Measurements from ENCODE around the gene AATF.

The AATF gene, protein sequence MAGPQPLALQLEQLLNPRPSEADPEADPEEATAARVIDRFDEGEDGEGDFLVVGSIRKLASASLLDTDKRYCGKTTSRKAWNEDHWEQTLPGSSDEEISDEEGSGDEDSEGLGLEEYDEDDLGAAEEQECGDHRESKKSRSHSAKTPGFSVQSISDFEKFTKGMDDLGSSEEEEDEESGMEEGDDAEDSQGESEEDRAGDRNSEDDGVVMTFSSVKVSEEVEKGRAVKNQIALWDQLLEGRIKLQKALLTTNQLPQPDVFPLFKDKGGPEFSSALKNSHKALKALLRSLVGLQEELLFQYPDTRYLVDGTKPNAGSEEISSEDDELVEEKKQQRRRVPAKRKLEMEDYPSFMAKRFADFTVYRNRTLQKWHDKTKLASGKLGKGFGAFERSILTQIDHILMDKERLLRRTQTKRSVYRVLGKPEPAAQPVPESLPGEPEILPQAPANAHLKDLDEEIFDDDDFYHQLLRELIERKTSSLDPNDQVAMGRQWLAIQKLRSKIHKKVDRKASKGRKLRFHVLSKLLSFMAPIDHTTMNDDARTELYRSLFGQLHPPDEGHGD

DNA sequence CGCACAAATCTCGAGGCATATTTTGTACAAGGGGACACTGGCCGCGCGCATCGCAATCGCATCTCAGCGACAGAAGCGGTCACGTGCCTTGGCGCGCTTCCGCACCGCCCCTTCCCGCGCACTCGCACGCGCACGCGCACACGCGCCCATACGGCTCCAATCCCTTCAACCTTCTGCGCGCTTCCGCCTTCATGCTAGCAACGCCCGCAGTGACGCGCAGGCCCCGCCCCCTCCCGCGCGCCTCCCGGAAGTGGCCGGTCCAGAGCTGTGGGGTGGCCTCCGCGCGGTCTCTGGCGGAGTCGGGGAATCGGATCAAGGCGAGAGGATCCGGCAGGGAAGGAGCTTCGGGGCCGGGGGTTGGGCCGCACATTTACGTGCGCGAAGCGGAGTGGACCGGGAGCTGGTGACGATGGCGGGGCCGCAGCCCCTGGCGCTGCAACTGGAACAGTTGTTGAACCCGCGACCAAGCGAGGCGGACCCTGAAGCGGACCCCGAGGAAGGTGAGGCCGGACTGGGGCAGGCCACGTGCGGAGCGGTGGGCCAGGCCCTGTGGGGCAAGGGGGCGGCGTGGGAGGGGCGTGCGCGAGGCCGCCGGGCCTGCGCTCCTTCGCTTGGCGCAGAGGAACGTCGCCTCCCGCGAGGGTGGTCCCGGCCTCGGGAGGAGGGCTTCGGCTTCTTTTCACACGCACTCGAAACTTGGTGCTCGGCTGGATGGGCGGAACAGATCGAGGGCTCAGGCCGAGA lies at the start of gene AATF:
Gene AATF, plus strand, starts transcription at position 238 of the 744 bp plus-strand sequence. Its CDS starts 172 bp downstream, at position 410.
- peak; percentile 91 to 97 (median 92) for DNase-seq (ENCODE audit: low read depth in 4 of 4, low spot score in 1 of 4)

DNA sequence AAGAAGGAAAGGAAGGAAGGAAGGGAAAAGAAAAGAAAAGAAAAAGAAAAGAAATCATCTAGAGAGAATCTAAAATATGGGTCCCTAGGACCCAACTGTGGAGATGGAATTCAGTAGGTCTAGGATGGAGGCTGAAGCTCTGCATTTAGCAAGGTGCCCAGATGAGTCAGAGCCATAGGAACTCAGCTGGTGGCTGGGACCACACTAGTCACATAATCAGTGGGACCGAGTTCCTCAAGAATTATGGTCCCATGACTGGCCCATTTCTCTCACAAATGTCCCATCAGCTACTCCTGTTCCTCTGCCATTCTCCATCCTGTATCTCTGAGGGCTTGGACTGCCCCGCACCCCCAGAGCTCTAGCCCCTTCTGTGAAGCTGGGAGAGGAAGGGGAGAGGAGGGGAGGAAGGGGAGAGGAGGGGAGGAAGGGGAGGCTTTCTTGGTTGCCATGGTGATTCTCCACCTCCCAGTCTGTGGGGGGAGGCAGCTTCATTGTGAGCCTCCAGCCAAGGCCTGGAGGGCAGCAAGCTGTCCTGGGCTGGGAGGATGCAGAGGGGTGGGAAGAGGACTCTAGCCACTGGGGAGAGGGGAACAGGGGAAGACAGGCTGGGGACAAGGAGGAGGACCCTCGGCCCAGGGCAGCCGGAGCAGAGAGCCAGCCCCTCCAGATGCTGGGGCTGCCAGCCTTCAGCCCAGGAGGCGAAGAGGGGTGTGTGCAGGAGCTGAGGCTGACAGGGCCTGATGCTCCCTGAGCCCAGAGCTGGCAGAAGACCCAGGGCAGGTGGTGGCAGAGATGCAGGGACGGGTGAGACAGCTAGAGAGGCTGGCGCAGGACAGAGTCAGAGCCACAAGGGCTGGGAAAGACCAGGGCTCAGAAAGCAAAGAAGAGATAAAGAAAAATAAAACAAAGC lies 49.2 kb upstream of the AATF start:
- no peak for DNase-seq (ENCODE audit: low read depth in 4 of 4, low spot score in 1 of 4)

DNA sequence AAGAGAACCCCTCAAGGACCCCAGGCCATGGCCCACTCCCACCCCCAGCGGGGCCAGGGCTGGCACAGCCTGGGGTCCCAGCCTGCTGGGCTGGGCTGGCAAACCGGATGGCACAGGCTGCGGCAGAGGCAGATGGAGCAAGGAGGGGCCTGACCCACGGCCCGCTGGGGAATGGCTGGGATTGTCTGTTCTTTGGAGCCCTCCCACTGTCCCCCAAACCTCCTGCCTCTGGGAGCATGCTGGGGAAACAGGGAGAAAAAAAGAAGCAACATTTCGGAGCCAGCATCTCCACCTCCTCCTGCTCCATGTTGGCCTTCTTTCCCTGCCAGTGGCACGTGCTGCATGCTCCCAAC lies 48.6 kb upstream of the AATF start:
- DNase-seq (ENCODE audit: low read depth in 4 of 4, low spot score in 1 of 4) = no peak

DNA sequence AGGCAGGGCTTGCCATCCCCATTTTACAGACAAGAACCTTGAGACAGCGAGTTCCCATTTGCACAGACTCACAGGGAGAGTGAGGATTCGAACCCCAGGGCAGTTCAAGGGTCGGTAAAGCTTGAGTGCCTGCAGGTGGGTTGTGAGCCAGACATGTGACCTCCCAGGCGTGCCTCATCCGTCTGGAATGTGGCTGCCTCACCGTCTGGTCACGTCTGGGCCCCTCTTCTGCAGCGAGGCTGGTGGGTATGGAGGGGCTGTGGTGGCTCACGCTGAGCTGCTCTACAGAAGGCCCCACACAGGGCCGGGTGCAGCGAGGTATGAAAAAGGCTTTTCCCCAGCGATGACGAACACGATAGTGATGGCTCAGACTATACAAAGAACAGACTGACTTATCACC lies 47.2 kb upstream of the AATF start:
- no peak for DNase-seq (ENCODE audit: low read depth in 4 of 4, low spot score in 1 of 4)

DNA sequence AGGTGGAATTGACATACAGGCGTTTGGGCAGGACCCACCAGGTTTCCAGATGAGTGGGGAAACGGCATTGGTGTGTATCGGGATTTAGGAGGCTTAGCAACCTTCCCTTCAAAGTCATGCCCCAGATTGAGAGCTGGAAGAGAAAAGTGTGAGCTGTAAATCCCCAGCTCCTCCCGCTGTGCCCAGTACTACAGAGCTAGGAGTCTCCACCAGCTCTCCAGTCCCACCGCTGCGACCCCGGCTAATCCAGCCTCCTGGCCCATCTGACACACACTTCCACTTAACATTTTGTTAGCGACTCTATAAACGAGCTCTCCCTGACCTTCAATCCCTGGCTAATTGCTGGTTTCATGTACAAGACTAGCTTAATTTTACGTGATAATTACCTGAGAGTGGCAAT lies 41.3 kb upstream of the AATF start:
- no peak for DNase-seq (ENCODE audit: low read depth in 4 of 4, low spot score in 1 of 4)

DNA sequence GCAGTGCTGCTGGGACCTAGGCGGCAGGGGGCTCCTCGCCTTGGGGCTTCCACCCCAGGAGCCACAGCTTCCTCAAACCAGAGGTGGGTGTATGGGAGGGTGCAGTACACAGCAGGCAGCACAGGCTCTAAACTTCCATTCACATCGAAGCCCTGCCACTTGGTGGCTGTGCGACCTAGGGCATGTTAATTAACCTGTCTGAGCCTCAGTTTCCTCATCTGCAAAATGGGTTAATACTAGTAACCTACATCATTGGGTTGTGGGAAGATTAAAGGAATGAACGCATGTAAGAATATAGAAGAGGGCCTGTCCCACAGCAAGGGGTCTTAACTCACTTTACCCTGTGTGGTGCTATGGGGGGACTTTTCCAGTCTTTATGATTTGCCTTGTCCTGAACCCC lies 38.2 kb upstream of the AATF start:
- DNase-seq (ENCODE audit: low read depth in 4 of 4, low spot score in 1 of 4) = no peak

DNA sequence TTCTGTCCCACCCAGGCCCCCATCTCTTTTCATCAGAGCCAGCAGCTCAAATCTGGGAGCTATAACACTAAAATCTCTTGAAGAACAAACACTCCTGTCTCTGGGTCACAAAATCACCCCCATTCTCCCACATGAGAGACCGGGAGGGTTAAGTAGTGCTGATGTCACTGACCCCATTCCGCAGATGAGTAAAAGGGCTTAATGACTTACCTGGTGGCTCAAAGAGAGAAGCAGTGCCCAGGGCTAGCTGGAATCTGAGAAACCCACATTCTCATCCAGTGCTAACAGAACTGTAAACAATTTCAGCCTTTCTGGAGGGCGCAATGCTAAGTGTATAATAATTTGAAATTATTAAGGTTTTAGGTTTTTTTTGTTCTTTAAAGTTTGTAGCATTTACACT lies 37.8 kb upstream of the AATF start:
- DNase-seq (ENCODE audit: low read depth in 4 of 4, low spot score in 1 of 4) = no peak

DNA sequence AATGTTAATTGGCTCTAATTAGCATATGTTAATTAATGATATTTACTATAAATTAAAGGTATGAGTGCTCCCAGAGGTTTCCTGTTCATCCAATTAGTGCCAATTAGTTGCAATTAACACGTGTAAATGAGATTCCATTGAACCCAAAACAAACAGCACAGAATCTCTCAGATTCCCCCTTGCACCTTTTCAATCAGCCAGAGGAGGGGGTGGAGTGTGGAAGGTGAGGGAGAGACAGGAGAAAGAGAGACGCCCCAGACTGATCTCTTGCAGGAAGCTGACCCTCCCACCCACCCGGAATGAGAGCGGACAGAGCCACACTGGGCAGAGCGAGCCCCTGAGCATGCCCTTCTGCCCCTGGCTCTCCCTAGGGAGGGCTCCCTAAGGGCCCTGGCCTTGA lies 35.6 kb upstream of the AATF start:
- no peak for DNase-seq (ENCODE audit: low read depth in 4 of 4, low spot score in 1 of 4)

DNA sequence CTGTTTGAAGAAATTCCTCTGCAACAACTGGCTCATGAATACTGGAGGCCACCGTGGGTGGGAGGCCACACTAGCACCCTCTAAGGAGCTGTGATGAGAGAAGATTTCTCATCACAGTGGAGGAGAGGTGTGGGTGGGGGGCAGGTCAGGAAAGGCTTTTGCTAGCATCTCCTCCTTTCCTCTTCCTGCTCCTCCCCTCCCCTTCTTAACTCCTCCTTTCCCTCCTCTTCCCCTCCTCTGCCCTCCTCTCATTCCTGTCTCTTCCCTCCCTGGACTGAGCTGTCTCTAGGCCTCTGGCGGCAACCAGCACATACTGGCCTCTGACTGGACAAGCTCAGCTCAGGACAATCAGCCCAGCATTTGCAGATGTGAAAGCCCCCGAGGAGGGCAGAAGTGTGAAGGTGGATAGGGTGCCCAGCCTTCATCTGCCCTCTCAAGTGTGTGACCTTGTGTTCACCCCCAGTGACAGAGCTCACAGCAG lies 30.5 kb upstream of the AATF start:
- DNase-seq (ENCODE audit: low read depth in 4 of 4, low spot score in 1 of 4) = no peak

DNA sequence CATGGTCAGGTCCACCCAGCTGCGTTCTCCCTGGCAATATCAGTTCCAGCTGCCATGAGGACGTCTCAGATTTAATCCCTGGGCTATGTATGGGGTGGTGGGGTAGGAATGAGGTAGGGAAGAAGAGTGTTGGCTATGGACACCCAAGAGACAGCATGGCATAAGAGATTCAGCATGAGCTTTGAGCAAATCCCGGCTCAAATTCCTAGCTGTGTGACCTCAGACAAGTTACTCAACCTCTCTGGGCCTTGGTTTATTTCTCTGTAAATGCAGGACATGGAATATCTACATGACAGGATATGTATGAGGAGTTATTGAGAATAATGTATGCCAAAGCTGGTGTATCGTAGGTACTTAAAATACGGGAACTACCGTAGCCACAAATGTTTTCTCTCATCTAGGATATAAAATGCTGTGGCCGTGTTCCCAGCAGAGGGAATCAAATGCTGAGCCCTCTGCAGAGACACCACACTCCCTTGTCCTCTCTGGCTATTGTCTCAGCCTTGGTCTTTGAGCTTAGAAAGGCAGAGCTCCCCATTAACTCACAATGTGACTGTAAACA lies 29.3 kb upstream of the AATF start:
- no peak for DNase-seq (ENCODE audit: low read depth in 4 of 4, low spot score in 1 of 4)

DNA sequence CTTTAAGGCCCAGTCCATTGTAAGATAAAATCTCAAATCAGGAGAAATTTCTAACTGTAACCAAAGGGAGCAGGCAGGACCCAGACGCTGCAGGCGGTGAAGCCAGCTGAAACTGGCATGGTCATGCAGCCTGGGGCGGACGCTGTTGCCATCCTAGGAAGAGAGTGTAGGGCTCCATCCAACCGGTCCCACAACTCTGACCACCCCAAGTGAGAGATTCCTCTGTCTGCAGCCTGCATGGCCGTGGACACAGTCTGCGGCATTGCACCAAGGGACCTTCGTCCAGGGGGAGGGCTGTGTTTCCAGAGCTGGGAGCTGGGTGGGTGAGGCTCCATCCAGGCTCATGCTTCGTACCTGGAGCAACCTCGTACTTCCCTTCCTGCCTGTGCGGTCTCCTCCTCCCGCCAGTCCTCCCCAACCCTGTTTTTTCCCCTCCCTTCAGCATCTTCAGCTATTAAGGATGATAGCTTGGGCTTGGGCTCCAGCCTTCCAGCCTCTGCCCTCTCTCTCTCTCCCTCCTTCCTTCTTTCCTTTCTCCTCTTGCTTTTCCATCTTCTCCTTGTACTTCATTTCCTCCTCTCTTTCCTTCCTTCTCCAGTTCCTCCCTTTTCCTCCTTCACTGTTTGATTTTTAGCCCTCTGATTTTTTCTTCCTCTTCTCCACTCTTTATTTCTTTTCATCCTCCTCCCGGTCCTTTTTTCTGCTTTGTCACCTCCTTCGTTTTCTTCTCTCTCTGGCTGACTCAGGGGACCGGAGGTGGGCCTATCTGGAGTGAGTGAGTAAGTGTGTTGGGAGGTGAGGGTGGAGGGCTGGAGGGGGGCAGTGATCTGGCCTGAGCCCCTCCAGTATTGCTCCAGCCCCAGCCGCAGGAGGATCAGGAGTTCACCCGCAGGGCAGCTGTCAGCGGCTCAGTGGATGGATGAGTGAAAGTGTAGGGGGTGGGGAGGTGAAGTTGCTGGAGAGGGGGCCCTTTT lies 28.4 kb upstream of the AATF start:
- no peak for DNase-seq (ENCODE audit: low read depth in 4 of 4, low spot score in 1 of 4)

DNA sequence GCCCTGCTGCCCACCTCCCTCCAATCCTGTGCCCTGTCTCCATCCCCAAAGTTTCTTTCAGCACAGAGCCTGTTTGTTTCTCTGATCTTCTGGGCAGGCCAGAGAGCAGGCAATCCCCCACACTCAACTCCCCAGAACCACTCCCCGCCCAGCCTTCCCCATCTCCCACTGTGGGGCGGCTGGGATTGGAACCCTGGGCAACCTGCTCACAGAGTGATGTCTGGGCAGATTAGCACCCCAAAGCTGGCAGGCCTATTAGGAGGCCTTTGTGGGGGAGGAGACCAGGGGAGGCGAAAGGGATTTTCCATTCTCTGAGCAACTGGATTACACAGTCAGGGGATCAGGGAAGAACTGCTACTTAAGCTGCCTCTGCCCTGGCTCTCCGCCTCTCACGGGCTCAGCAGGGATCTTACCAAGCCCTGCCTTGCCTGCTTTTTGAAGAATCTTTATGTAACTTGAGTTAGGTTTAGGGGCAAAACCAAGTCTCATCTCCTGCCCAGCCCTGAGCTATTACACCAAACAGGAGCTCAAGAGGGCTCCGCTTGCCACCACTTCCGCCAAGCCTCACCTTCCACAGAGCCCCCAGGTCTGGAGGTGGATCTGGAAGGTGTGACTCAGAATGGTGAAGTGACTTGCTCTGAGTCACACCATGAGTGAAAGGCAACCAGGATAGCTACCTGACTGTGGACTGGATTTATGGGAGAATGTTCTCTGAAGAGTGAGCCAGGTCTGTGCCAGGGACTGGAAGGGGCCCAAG lies 27.5 kb upstream of the AATF start:
- DNase-seq (ENCODE audit: low read depth in 4 of 4, low spot score in 1 of 4) = peak in 2 of 4 experiments; percentile 41 to 72

DNA sequence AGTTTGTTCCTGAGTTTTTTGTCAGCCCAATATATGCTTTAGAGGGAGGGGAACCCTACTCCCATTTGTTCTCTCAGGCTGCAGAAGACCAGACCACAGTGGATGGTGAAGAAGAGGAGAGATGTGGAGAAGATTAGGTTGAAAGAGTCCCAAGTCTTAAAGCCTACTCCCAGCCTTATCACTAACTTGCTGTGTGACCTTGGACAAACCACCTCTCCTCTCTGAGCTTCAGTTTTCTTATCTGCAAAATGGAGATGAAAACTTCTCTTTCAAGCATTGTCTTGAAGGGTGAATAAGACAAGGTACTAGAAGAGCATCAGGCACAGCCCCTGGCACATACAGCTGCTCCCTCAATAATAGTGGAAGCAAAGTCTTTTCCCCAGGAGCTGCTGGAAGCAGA lies 26.6 kb upstream of the AATF start:
- no peak for DNase-seq (ENCODE audit: low read depth in 4 of 4, low spot score in 1 of 4)

DNA sequence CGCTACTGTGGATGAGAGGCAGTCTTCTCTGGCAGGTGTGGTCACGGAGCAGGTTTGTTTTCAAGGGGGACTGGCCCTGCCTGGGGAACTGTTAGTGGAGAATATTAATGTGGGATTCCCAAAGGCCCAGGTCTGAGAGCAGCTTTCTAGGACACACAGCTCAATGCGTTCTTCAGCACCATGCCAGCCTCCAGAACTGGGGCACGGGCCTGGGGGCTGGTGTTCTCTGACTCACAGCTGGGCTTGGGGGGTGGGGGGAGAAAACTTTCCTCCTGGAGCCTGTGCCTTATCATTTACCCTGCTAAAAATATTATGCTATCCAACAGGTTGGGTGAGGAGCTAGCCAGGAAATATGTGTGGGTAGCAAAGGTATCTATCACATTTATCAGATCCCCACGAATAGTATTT lies 24.9 kb upstream of the AATF start:
- DNase-seq (ENCODE audit: low read depth in 4 of 4, low spot score in 1 of 4) = no peak

DNA sequence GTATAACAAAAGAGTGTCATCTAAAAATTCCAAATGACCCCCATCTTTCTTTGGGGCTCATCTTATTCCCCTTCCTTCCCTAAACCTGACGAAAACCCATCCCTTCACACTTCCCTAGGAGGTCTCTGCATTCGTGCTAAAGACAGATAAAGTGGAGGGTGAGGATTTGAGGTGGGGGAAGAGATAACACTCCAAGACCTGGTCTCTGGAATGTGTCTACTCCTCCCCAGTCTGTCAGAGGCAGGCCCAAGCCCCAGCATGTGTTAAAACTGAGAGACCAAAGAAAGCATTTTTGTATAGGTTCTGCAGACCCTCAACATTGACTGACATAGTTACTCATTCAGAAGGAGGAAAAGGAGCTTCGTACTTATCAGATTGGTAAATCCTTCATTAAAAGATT lies 22.5 kb upstream of the AATF start:
- DNase-seq (ENCODE audit: low read depth in 4 of 4, low spot score in 1 of 4) = no peak

DNA sequence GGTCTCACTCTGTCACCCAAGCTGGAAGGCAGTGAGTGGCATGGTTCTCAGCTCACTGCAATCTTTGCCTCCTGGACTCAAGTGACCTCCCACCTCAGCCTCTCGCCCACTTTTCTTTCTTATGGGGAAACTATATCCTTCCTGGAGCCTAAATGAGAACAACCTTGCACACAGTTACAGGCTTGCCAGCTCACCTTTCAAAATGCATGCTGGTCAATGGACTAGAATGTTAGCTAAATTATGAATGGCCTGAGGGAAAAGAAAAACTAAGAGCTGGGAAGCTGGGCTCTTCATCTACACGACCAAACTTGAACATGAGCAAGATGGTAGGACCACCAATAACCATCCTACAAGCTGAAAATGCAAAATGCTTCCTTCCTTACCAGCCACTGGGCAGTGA lies 22.1 kb upstream of the AATF start:
- no peak for DNase-seq (ENCODE audit: low read depth in 4 of 4, low spot score in 1 of 4)

DNA sequence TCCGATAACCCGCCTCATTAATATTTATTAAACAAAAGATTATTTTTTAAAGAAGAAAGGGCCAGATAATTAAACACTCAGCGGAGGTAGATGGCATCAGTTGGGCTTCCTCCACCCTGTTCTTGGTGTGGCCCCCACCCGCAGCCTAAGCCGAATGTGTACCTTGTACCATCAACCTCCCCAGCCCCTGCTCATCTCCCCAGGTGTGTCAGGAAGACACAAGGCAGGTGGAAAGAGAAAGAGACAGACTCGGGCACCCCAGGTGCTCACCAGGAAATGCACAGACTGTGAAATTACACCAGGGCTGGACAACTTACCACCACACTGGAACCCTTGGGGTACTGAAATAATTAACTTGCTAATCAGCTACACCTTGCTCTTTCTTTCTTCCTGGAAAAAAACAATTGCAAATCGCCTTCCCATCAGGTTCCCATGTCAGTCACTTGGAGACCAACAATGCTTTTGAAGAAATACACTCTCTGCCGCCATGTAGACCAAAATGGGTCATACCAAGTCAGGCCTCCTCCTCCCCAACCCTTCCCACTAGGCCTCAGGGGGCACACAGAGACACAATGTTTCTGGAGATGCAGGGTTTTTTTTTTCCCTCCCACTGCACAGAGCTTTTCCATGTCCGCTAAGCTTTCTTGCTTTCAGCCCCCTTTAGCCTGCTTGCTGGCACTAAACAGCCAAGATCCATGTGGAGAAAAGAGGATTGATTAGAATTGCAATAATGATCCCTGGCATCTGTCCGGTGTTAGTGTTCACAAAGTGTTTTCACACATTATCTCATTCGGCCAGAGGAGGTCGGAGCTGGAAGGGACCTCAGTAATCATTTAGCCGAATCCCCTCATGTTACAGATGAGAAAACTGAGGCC lies 20.0 kb upstream of the AATF start:
- DNase-seq (ENCODE audit: low read depth in 4 of 4, low spot score in 1 of 4) = no peak

All from stimulated activated CD4-positive, alpha-beta T cell treated with anti-CD3 and anti-CD28 coated beads, Interleukin-1b, Interleukin-23, amount 100 ng/mL, for 24 hours (primary cell).